B cell (primary cell): ENCODE data around the gene PPM1G. TPM values are rescaled to one million over a fixed set of nuclear protein-coding genes. Genes with fewer than 3 reads are reported as not detected.

Source experiments
- ATAC-seq: fragments of 200-7000 bp; cut with Tn5 transposase; one replicate; pipeline ENCODE4 v1.10.0; 2021; ENCODE audit warnings: low read depth, mild to moderate bottlenecking, moderate number of reproducible peaks, moderate library complexity
- CTCF ChIA-PET: fragments of 350-600 bp; sonication (Branson Sonifier 250); formaldehyde crosslinking; loops from one replicate; lab custom pipeline; 2021; ENCODE audit warnings: antibody characterized with exemption, inconsistent platforms; lab: Charles Lee
- POLR2A ChIA-PET: fragments of 350-600 bp; sonication (Branson Sonifier 250); formaldehyde crosslinking; loops from one replicate; lab custom pipeline; 2021; ENCODE audit warnings: antibody characterized with exemption; lab: Charles Lee
- DNase-seq: peaks from one replicate; pipeline ENCODE4 v3.0.0; 2013
- H2AFZ ChIP-seq: 2 replicates; pipeline ENCODE4 v1.6.1; 2012; ENCODE audit warnings: mild to moderate bottlenecking, low read depth, low read length; ENCODE audit not compliant: insufficient read depth, poor library complexity, severe bottlenecking
- H3K27ac ChIP-seq, 2 donors: 1 replicate in 1 of 2; 2 replicates in 1 of 2; pipeline ENCODE4 v1.5.1; 2012 to 2013; ENCODE audit warnings: low read length in 2 of 2, mild to moderate bottlenecking in 2 of 2, moderate library complexity in 1 of 2
- H3K27me3 ChIP-seq, 4 experiments: fragments of 200-600 bp in 1 of 4; sonication (generic) in 1 of 4; replicated peaks in 1 of 4; 1 replicate in 2 of 4; 2 replicates in 2 of 4; pipeline versions ENCODE4 v1.6.1 to v1.7.0; 2013 to 2016; ENCODE audit warnings: low read length in 3 of 4, mild to moderate bottlenecking in 2 of 4, mixed read lengths in 1 of 4, moderate library complexity in 1 of 4; ENCODE audit not compliant: insufficient read depth in 4 of 4, control insufficient read depth in 3 of 4; ENCODE audit errors: control extremely low read depth in 1 of 4
- H3K36me3 ChIP-seq, 2 experiments: replicated peaks in 1 of 2; 1 replicate in 1 of 2; 2 replicates in 1 of 2; pipeline versions ENCODE4 v1.6.1 to v1.7.1; 2013; ENCODE audit warnings: low read length in 1 of 2; ENCODE audit not compliant: insufficient read depth in 2 of 2, control insufficient read depth in 1 of 2; ENCODE audit errors: control extremely low read depth in 1 of 2, extremely low read depth in 1 of 2
- H3K4me1 ChIP-seq, 2 donors: fragments of 200-600 bp in 1 of 2; sonication (generic) in 1 of 2; 1 replicate in 1 of 2; 2 replicates in 1 of 2; pipeline versions ENCODE4 v1.5.1 to v1.6.1; 2013 to 2017; ENCODE audit warnings: low read length in 2 of 2; ENCODE audit not compliant: control insufficient read depth in 2 of 2, insufficient read depth in 2 of 2
- H3K4me2 ChIP-seq: replicated peaks from 2 replicates; pipeline ENCODE3; 2012; ENCODE audit warnings: mild to moderate bottlenecking, low read depth, low read length; ENCODE audit not compliant: poor library complexity, severe bottlenecking
- H3K4me3 ChIP-seq, 5 experiments: fragments of 200-600 bp in 1 of 5; sonication (generic) in 1 of 5; 1 replicate in 3 of 5; 2 replicates in 2 of 5; pipeline versions ENCODE4 v1.5.1 to v1.7.0; 2011 to 2016; ENCODE audit warnings: low read length in 4 of 5, mild to moderate bottlenecking in 4 of 5, low read depth in 2 of 5, control low read depth in 1 of 5, moderate library complexity in 1 of 5; ENCODE audit not compliant: insufficient read depth in 1 of 5; ENCODE audit errors: control extremely low read depth in 1 of 5, extremely low read depth in 1 of 5
- H3K79me2 ChIP-seq: fragments of 200-600 bp; sonication (generic); one replicate; pipeline ENCODE4 v1.6.0; 2016; ENCODE audit warnings: low read length; ENCODE audit not compliant: control insufficient read depth, insufficient read depth
- H3K9ac ChIP-seq: fragments of 200-600 bp; sonication (generic); 2 replicates; pipeline ENCODE4 v1.6.1; 2017; ENCODE audit warnings: mild to moderate bottlenecking, low read length, moderate library complexity
- H3K9me3 ChIP-seq, 3 donors: one replicate each; pipeline versions ENCODE4 v1.6.1 to v1.7.1; 2013; ENCODE audit warnings: low read length in 2 of 3; ENCODE audit not compliant: control insufficient read depth in 2 of 3, insufficient read depth in 1 of 3; ENCODE audit errors: control extremely low read depth in 1 of 3
- H4K20me1 ChIP-seq: 2 replicates; pipeline ENCODE4 v1.6.0; 2012; ENCODE audit warnings: mild to moderate bottlenecking, low read length; ENCODE audit not compliant: insufficient read depth, control insufficient read depth, poor library complexity, severe bottlenecking
- H3K27ac Mint-ChIP-seq: one replicate; pipeline ENCODE4 v1.8.0; 2021; ENCODE audit warnings: mixed read lengths
- H3K27me3 Mint-ChIP-seq: one replicate; pipeline ENCODE4 v1.8.0; 2021; ENCODE audit warnings: mixed read lengths
- H3K4me1 Mint-ChIP-seq: one replicate; pipeline ENCODE4 v1.8.0; 2021; ENCODE audit warnings: mixed read lengths
- H3K4me3 Mint-ChIP-seq: one replicate; pipeline ENCODE4 v1.8.0; 2021; ENCODE audit warnings: mixed read lengths
- H3K9me3 Mint-ChIP-seq: one replicate; pipeline ENCODE4 v1.8.0; 2022; ENCODE audit warnings: mixed read lengths; ENCODE audit not compliant: insufficient read depth
- EZH2 ChIP-seq: IDR thresholded peaks from 2 replicates; pipeline ENCODE4 v1.6.1; 2012; ENCODE audit warnings: borderline replicate concordance, low read depth, mild to moderate bottlenecking, moderate library complexity, low read length; ENCODE audit not compliant: insufficient read depth, poor library complexity, severe bottlenecking
- whole genome bisulfite sequencing: methylation state at CpG from one replicate; pipeline ENCODE4 v1.1.5; 2013; ENCODE audit warnings: missing lambda C conversion rate; ENCODE audit not compliant: insufficient coverage; 5-methylcytosine and 5-hydroxymethylcytosine counted together
- intact Hi-C: fragments of 100-400 bp; cut with micrococcal nuclease; formaldehyde crosslinking; loops from one replicate; pipeline ENCODE4 v1.10.0; 2022
- polyA plus RNA-seq: library from polyadenylated mRNA; depleted of rRNA; stranded (reverse); fragments of >200 nt; gene quantifications from 2 replicates; pipeline ENCODE4 v1.2.3, GENCODE V29; 2012
- total RNA-seq, 2 donors: library from RNA; stranded (reverse); fragments of 120-200 nt in 1 of 2; gene quantifications; 1 replicate in 1 of 2; 2 replicates in 1 of 2; pipeline versions ENCODE4 v1.2.3 to v1.2.4, GENCODE V29; 2013 to 2022
- TF ChIP-seq, protein P1 (sequence below): fragments of 200-600 bp; IDR thresholded peaks from one replicate; pipeline ENCODE4 v1.8.0; 2022; ENCODE audit warnings: antibody characterized with exemption, mild to moderate bottlenecking

The PPM1G gene
- total and polyA plus RNA-seq, 2 donors (not counting 1 experiment from before 2014, with no cell fraction given) = 23.7 to 48.9 TPM

DNA sequence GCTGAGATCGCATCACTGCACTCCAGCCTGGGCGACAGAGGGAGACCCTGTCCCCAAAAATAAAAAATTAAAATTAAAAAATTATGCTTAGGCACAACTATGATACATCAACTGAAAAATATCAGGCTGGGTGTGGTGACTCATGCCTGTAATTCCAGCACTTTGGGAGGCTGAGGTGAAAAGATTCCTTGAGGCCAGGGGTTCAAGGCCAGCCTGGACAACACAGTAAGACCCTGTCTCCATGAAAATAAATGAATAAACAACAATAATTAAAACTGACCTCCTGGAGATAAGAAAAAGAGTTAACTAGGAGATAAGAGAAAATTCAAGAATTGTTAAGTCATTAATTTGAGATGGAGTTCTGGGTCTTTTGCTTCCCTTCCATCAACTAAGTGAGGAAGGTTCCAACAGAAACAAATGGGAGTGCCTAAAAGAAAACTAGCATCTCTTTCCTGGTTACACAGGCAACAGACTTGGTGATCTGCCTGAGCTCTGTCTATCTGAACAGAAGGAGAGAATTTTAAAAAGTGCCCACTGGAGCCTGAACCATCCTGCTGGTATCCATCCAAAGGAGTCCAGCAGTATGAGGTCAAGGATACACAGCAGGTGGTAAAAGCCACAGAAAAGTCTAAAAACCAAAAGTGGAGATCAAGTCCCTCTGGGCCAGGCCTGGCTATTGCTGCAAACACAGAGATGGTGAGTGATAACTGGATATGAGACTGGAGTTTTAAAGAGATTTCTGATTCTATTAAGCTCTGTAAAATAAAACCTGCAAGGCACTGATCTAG, 8.8 kb downstream of the PPM1G start:
- DNase-seq = no peak
- Histone ChIP-seq H3K27me3 (no peaks in the 10 kb centered on the region), H3K4me1 (peaks cover 0 to 2% of the 10 kb centered on the region in 2 donors), H3K27ac (no peak overlapping the region), H4K20me1 (peaks cover 42% of the 10 kb centered on the region), H2AFZ (no peak overlapping the region), H3K4me3 (no peak overlapping the region), H3K9me3 (no peaks in the 10 kb centered on the region), H3K36me3 (peaks cover 2 to 7% of the 10 kb centered on the region in 2 experiments), H3K79me2 (peaks cover 98% of the 10 kb centered on the region), H3K4me2 (no peak overlapping the region), H3K9ac (no peak overlapping the region)
- TF ChIP-seq EZH2 = no peak
- TF ChIP-seq, protein P1, sequence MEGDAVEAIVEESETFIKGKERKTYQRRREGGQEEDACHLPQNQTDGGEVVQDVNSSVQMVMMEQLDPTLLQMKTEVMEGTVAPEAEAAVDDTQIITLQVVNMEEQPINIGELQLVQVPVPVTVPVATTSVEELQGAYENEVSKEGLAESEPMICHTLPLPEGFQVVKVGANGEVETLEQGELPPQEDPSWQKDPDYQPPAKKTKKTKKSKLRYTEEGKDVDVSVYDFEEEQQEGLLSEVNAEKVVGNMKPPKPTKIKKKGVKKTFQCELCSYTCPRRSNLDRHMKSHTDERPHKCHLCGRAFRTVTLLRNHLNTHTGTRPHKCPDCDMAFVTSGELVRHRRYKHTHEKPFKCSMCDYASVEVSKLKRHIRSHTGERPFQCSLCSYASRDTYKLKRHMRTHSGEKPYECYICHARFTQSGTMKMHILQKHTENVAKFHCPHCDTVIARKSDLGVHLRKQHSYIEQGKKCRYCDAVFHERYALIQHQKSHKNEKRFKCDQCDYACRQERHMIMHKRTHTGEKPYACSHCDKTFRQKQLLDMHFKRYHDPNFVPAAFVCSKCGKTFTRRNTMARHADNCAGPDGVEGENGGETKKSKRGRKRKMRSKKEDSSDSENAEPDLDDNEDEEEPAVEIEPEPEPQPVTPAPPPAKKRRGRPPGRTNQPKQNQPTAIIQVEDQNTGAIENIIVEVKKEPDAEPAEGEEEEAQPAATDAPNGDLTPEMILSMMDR = no peak
- Mint-ChIP-seq H3K4me3 (no peak overlapping the region), H3K27me3 (no peaks in the 10 kb centered on the region), H3K27ac (no peak overlapping the region), H3K4me1 (peaks cover 18% of the 10 kb centered on the region), H3K9me3 (no peaks in the 10 kb centered on the region)
- WGBS = no CpG with 5 or more reads among the region's 2 CpGs
- no peak for ATAC-seq
- ChIA-PET CTCF (no interaction called here), POLR2A (no interaction called here)
- intact Hi-C loops = loop anchor here (10.0 kb wide), 1 partner anchor 186 kb away; the partner anchor contains the start of genes ATRAID, CAD and SLC5A6

DNA sequence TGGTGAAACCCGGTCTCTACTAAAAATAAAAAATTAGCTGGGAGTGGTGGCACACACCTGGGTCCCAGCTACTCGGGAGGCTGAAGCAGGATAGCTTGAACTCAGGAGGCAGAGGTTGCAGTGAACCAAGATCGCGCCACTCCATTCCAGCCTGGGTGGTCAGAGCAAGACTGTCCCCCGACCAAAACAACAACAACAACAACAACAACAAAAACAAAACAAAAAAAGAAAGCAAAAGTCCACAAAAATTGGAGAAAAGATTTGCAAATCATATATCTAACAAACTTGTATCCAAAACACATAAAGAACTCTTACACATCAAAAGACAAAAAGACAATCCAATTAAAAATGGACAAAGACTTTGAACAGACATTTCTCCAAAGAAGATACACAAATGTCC, 10.4 kb downstream of the PPM1G start:
- Mint-ChIP-seq H3K27me3 (no peaks in the 10 kb centered on the region), H3K4me1 (peaks cover 18% of the 10 kb centered on the region), H3K9me3 (no peaks in the 10 kb centered on the region), H3K4me3 (no peak overlapping the region), H3K27ac (peak overlapping the region; percentile 26)
- no peak for ATAC-seq
- H3K4me1 ChIP-seq = peaks cover 0 to 2% of the 10 kb centered on the region in 2 donors
- H3K4me3 ChIP-seq = no peak overlapping the region
- ChIA-PET POLR2A (no interaction called here), CTCF (no interaction called here)
- H2AFZ ChIP-seq = no peak overlapping the region
- H3K27ac ChIP-seq = no peak overlapping the region
- H3K36me3 ChIP-seq = peaks cover 2% of the 10 kb centered on the region in 2 experiments
- 96% methylated on average over 4 of the region's 5 CpGs for WGBS
- intact Hi-C loops = no loop called here
- peaks cover 42% of the 10 kb centered on the region for H4K20me1 ChIP-seq
- no peak overlapping the region for H3K4me2 ChIP-seq
- H3K9me3 ChIP-seq = no peaks in the 10 kb centered on the region
- peaks cover 98% of the 10 kb centered on the region for H3K79me2 ChIP-seq
- TF ChIP-seq, protein P1 = no peak
- no peak for TF ChIP-seq EZH2
- no peaks in the 10 kb centered on the region for H3K27me3 ChIP-seq
- no peak for DNase-seq
- H3K9ac ChIP-seq = no peak overlapping the region
